GM12878 (cell line): Measurements from ENCODE around the gene GNB5. TPM values are rescaled to one million over a fixed set of nuclear protein-coding genes. Genes with fewer than 3 reads are reported as not detected.

Experiments
- CEBPB ChIP-seq, 2 experiments: fragments of 150-350 bp in 1 of 2; IDR thresholded peaks; 2 replicates each; pipeline ENCODE4 v1.6.1; 2012 to 2014; ENCODE audit warnings: low read depth in 2 of 2, low read length in 2 of 2, borderline replicate concordance in 1 of 2, inconsistent platforms in 1 of 2
- CREB1 ChIP-seq: IDR thresholded peaks from 2 replicates; pipeline ENCODE4 v1.6.1; 2012; ENCODE audit warnings: low read depth, mild to moderate bottlenecking, inconsistent platforms
- E4F1 ChIP-seq: fragments of 450-650 bp; IDR thresholded peaks from 2 replicates; pipeline ENCODE4 v1.6.1; 2018; ENCODE audit warnings: borderline replicate concordance, mild to moderate bottlenecking; ENCODE audit not compliant: partially characterized antibody
- EP300 ChIP-seq, 2 experiments: fragments of 150-350 bp in 1 of 2; IDR thresholded peaks; 2 replicates each; pipeline ENCODE4 v1.6.1; 2011 to 2012; ENCODE audit warnings: low read depth in 2 of 2, low read length in 2 of 2, borderline replicate concordance in 1 of 2, improper control_type of control experiment in 1 of 2, inconsistent platforms in 1 of 2; ENCODE audit not compliant: control insufficient read depth in 1 of 2
- GABPA ChIP-seq: IDR thresholded peaks from 2 replicates; pipeline ENCODE4 v1.6.1; 2014; ENCODE audit warnings: antibody characterized with exemption, low read depth, mild to moderate bottlenecking, inconsistent platforms
- HDAC2 ChIP-seq: fragments of 200-600 bp; sonication (generic); IDR thresholded peaks from 2 replicates; pipeline ENCODE4 v1.6.1; 2017
- JUNB ChIP-seq: IDR thresholded peaks from 2 replicates; pipeline ENCODE4 v1.6.1; 2016; ENCODE audit warnings: antibody characterized with exemption, mild to moderate bottlenecking
- MLLT1 ChIP-seq: fragments of 450-650 bp; IDR thresholded peaks from 2 replicates; pipeline ENCODE4 v1.6.1; 2016; ENCODE audit warnings: mild to moderate bottlenecking
- NBN ChIP-seq: fragments of 450-650 bp; IDR thresholded peaks from 2 replicates; pipeline ENCODE4 v1.6.1; 2016
- NFYB ChIP-seq: IDR thresholded peaks from 2 replicates; pipeline ENCODE4 v1.6.1; 2011; ENCODE audit warnings: low read depth, mild to moderate bottlenecking, low read length, improper control_type of control experiment, moderate library complexity; ENCODE audit not compliant: insufficient read depth
- NR2C1 ChIP-seq: fragments of 450-650 bp; IDR thresholded peaks from 2 replicates; pipeline ENCODE4 v1.6.1; 2017; ENCODE audit warnings: antibody characterized with exemption, mild to moderate bottlenecking, moderate library complexity
- PBX3 ChIP-seq: IDR thresholded peaks from 2 replicates; pipeline ENCODE4 v1.6.1; 2011; ENCODE audit warnings: mild to moderate bottlenecking, low read depth, low read length, moderate library complexity; ENCODE audit not compliant: insufficient replicate concordance
- RBBP5 ChIP-seq: fragments of 200-600 bp; sonication (generic); conservative IDR thresholded peaks from 2 replicates; pipeline ENCODE4 v1.6.1; 2016
- SMAD1 ChIP-seq: fragments of 450-650 bp; IDR thresholded peaks from 2 replicates; pipeline ENCODE4 v1.6.1; 2018; ENCODE audit warnings: mild to moderate bottlenecking, low read depth; ENCODE audit not compliant: partially characterized antibody
- STAT3 ChIP-seq: IDR thresholded peaks from 2 replicates; pipeline ENCODE4 v1.6.1; 2011; ENCODE audit warnings: low read depth, low read length, improper control_type of control experiment
- SUPT20H ChIP-seq: IDR thresholded peaks from 2 replicates; pipeline ENCODE4 v1.6.1; 2011; ENCODE audit warnings: low read depth, mild to moderate bottlenecking, low read length, moderate library complexity, borderline replicate concordance; ENCODE audit not compliant: control insufficient read depth
- TAF1 ChIP-seq: IDR thresholded peaks from 2 replicates; pipeline ENCODE4 v1.6.1; 2011; ENCODE audit warnings: mild to moderate bottlenecking, low read depth, low read length, borderline replicate concordance
- TBL1XR1 ChIP-seq: IDR thresholded peaks from 2 replicates; pipeline ENCODE4 v1.6.1; 2012; ENCODE audit warnings: low read depth, low read length, improper control_type of control experiment
- ZNF687 ChIP-seq: fragments of 450-650 bp; IDR thresholded peaks from 2 replicates; pipeline ENCODE4 v1.6.1; 2017; ENCODE audit warnings: mild to moderate bottlenecking, moderate library complexity
- polyA plus RNA-seq, 11 experiments: library from polyadenylated mRNA; depleted of rRNA in 4 of 11; unstranded in 6 of 11; stranded (reverse) in 5 of 11; fragments of >200 nt; fragmentation: Nextera tagmentation in 4 of 11; fragmentation: Illumina TruSeq in 1 of 11; extraction: Ambion mirVana in 4 of 11; extraction: Trizol in 1 of 11; gene quantifications; 1 replicate in 1 of 11; 2 replicates in 10 of 11; pipeline versions ENCODE4 v1.2.1 to v1.2.3, GENCODE V29; 2011 to 2016; ENCODE audit warnings: inconsistent platforms in 2 of 11, missing spikeins in 2 of 11, low read depth in 1 of 11
- total RNA-seq, 4 experiments: library from RNA; depleted of rRNA in 3 of 4; stranded (reverse); fragments of >200 nt in 3 of 4; fragmentation: Illumina TruSeq in 1 of 4; extraction: Trizol in 1 of 4; gene quantifications; 2 replicates each; pipeline versions ENCODE4 v1.2.1 to v1.2.3, GENCODE V29; 2013 to 2021

The GNB5 gene
- total and polyA plus RNA-seq, 10 of the 15 experiments (the other 5 are each of a cell fraction or from before 2014, with no cell fraction given): 2.4 to 25.9 (median 15.2) TPM

GRCh38 chr15:52115598-52116427, 75.4 kb downstream of the GNB5 start (continued):
- TF ChIP-seq PBX3: no peak
- no peak for TF ChIP-seq HDAC2
- TF ChIP-seq NFYB: no peak
- TF ChIP-seq MLLT1: peak; percentile 95
- TF ChIP-seq TBL1XR1: no peak
- no peak for TF ChIP-seq SUPT20H
- no peak for TF ChIP-seq CEBPB (IDR thresholded peaks at IDR 0.05; ENCODE audit: borderline replicate concordance in 1 of 2, low read depth in 2 of 2, low read length in 2 of 2)
- no peak for TF ChIP-seq SMAD1
- peak; percentile 43; the same call in 1 of the 2 replicates for TF ChIP-seq NR2C1
- TF ChIP-seq RBBP5: no peak
- TF ChIP-seq CREB1: no peak
- TF ChIP-seq STAT3: no peak
- no peak for TF ChIP-seq NBN
- peak; percentile 77 for TF ChIP-seq ZNF687
- no peak for TF ChIP-seq TAF1
- no peak for TF ChIP-seq GABPA
- peak in 1 of 2 experiments; percentile 40; a peak in 1 of 4 replicates for TF ChIP-seq EP300 (IDR thresholded peaks at IDR 0.05; ENCODE audit: borderline replicate concordance in 1 of 2, control insufficient read depth in 1 of 2, low read depth in 2 of 2, low read length in 2 of 2)
- no peak for TF ChIP-seq JUNB
- no peak for TF ChIP-seq E4F1
